Esophagus squamous epithelium (tissue), 5 donors: ENCODE results near the gene TMEM151A. TPM values are rescaled to one million over a fixed set of nuclear protein-coding genes. Genes with fewer than 3 reads are reported as not detected.

Experiments used
- DNase-seq: peaks from one replicate; lab custom pipeline; 2025; lab: John Stamatoyannopoulos, UW
- H3K27ac ChIP-seq, 4 donors: fragments of 200-600 bp; sonication (generic); one replicate each; pipeline ENCODE4 v1.5.1; 2016 to 2019; ENCODE audit warnings: mild to moderate bottlenecking in 1 of 4
- H3K27me3 ChIP-seq, 4 donors: fragments of 200-600 bp; sonication (generic); 1 replicate in 3 of 4; 2 replicates in 1 of 4; pipeline versions ENCODE4 v1.5.1 to v1.6.0; 2017 to 2021; ENCODE audit warnings: antibody characterized with exemption in 1 of 4
- H3K36me3 ChIP-seq, 3 donors: fragments of 200-600 bp; sonication (generic); one replicate each; pipeline ENCODE4 v1.5.1; 2016 to 2019
- H3K4me1 ChIP-seq, 3 donors: fragments of 200-600 bp; sonication (generic); one replicate each; pipeline ENCODE4 v1.5.1; 2017 to 2019
- H3K4me3 ChIP-seq, 4 donors: fragments of 200-600 bp; sonication (generic); 1 replicate in 3 of 4; 2 replicates in 1 of 4; pipeline ENCODE4 v1.5.1; 2016 to 2019; ENCODE audit warnings: mild to moderate bottlenecking in 2 of 4, moderate library complexity in 1 of 4
- H3K9me3 ChIP-seq, 3 donors: fragments of 200-600 bp; sonication (generic); one replicate each; pipeline ENCODE4 v1.5.1; 2016 to 2019
- CTCF ChIP-seq, 6 experiments: fragments of 450-650 bp in 4 of 6; fragments of 200-600 bp in 2 of 6; sonication (generic) in 2 of 6; IDR thresholded peaks; one replicate each; pipeline ENCODE4 v1.5.1; 2016 to 2019; ENCODE audit warnings: antibody characterized with exemption in 6 of 6, mild to moderate bottlenecking in 4 of 6, moderate library complexity in 4 of 6
- POLR2A ChIP-seq, 4 donors: fragments of 450-650 bp; IDR thresholded peaks; one replicate each; pipeline ENCODE4 v1.6.1; 2017; ENCODE audit warnings: antibody characterized with exemption in 4 of 4, mild to moderate bottlenecking in 4 of 4, moderate library complexity in 3 of 4
- WGBS, 2 donors: methylation state at CpG; one replicate each; pipeline ENCODE4 v1.1.5; 2018; 5-methylcytosine and 5-hydroxymethylcytosine counted together
- intact Hi-C: fragments of 100-400 bp; cut with DNase I; formaldehyde crosslinking; loops from one replicate; pipeline ENCODE4 v1.15.0; 2022
- total RNA-seq, 4 donors: library from RNA; depleted of rRNA; stranded (reverse); fragments of >200 nt; gene quantifications; one replicate each; pipeline ENCODE4 v1.1.0, GENCODE V29; 2016
- donor health status: DM: yes; HTN: yes; CAD: no.

Gene TMEM151A
- total RNA-seq, 4 donors from 2014 or later: not detected

GRCh38 chr11:66328031-66328301, 36.3 kb downstream of the TMEM151A start:
- Histone ChIP-seq H3K4me3 (no peak overlapping the region), H3K27ac (peak overlapping the region in 3 of 4 donors; percentile 17 to 88 (median 29)), H3K4me1 (peaks cover 24 to 49% (median 29%) of the 10 kb centered on the region in 3 donors), H3K9me3 (no peaks in the 10 kb centered on the region), H3K27me3 (no peaks in the 10 kb centered on the region), H3K36me3 (peaks cover 5 to 22% (median 11%) of the 10 kb centered on the region in 3 donors)
- DNase-seq: no peak
- 0 to 20% methylated on average over 1 to 3 of the region's 3 CpGs for WGBS, 2 donors
- intact Hi-C loops: no loop called here
- TF ChIP-seq POLR2A (IDR thresholded peaks at IDR 0.05): no peak
- no peak for TF ChIP-seq CTCF (IDR thresholded peaks at IDR 0.05)

- Histone ChIP-seq H3K36me3 (peaks cover 10 to 28% (median 15%) of the 10 kb centered on the region in 3 donors), H3K4me3 (peak overlapping the region in 1 of 4 donors; percentile 43), H3K27me3 (no peaks in the 10 kb centered on the region), H3K4me1 (peaks cover 24 to 53% (median 29%) of the 10 kb centered on the region in 3 donors), H3K9me3 (no peaks in the 10 kb centered on the region), H3K27ac (peak overlapping the region in 3 of 4 donors; percentile 17 to 88 (median 29))
- WGBS, 2 donors: 14% methylated on average over 11 to 15 of the region's 19 CpGs
- intact Hi-C loops: no loop called here
- DNase-seq: no peak
- TF ChIP-seq POLR2A (IDR thresholded peaks at IDR 0.05): no peak
- TF ChIP-seq CTCF (IDR thresholded peaks at IDR 0.05): peak; percentile 90 to 98 (median 96)
Measured at GRCh38 chr11:66328302-66329144, 36.8 kb downstream of the TMEM151A start.

- DNase-seq: no peak
- Histone ChIP-seq H3K9me3 (no peaks in the 10 kb centered on the region), H3K4me1 (peaks cover 24 to 60% (median 33%) of the 10 kb centered on the region in 3 donors), H3K27ac (no peak overlapping the region), H3K27me3 (no peaks in the 10 kb centered on the region), H3K4me3 (no peak overlapping the region), H3K36me3 (peaks cover 11 to 34% (median 20%) of the 10 kb centered on the region in 3 donors)
- TF ChIP-seq CTCF (IDR thresholded peaks at IDR 0.05) (no peak), POLR2A (IDR thresholded peaks at IDR 0.05) (no peak)
- intact Hi-C loops: no loop called here
- 75% methylated on average over 1 to 2 of the region's 3 CpGs for WGBS, 2 donors
Measured at GRCh38 chr11:66329165-66329673, 37.5 kb downstream of the TMEM151A start.

GRCh38 chr11:66330931-66331330, 39.2 kb downstream of the TMEM151A start:
- Histone ChIP-seq H3K4me3 (no peak overlapping the region), H3K36me3 (peaks cover 11 to 34% (median 20%) of the 10 kb centered on the region in 3 donors), H3K9me3 (no peaks in the 10 kb centered on the region), H3K27me3 (no peaks in the 10 kb centered on the region), H3K27ac (no peak overlapping the region), H3K4me1 (peaks cover 38 to 60% (median 48%) of the 10 kb centered on the region in 3 donors)
- no peak for DNase-seq
- TF ChIP-seq CTCF (IDR thresholded peaks at IDR 0.05) (no peak), POLR2A (IDR thresholded peaks at IDR 0.05) (no peak)
- intact Hi-C loops: no loop called here
- WGBS, 2 donors: 61 to 63% methylated on average over 7 to 8 of the region's 10 CpGs
